Neuronal stem cell (in vitro differentiated cells): Measurements from ENCODE around the gene TBC1D4.

ENCODE experiments used
- DNase-seq: peaks from one replicate; pipeline ENCODE4 v3.0.0-alpha.2; 2013; ENCODE audit warnings: low spot score
- H2AFZ ChIP-seq: one replicate; pipeline ENCODE4 v1.6.1; 2013; ENCODE audit warnings: mild to moderate bottlenecking, low read length, inconsistent platforms
- H2AK5ac ChIP-seq: 2 replicates; pipeline ENCODE4 v1.6.1; 2013; ENCODE audit warnings: low read depth, mild to moderate bottlenecking, inconsistent platforms, low read length, moderate library complexity, mixed read lengths
- H2BK120ac ChIP-seq: 2 replicates; pipeline ENCODE4 v1.6.1; 2013; ENCODE audit warnings: low read depth, mild to moderate bottlenecking, inconsistent platforms, low read length, moderate library complexity, mixed read lengths
- H2BK12ac ChIP-seq: one replicate; pipeline ENCODE4 v1.6.1; 2013; ENCODE audit warnings: low read length, inconsistent platforms
- H2BK15ac ChIP-seq: 2 replicates; pipeline ENCODE4 v1.6.1; 2013; ENCODE audit warnings: mild to moderate bottlenecking, low read length, inconsistent platforms, mixed read lengths
- H2BK5ac ChIP-seq: one replicate; pipeline ENCODE4 v1.6.1; 2013; ENCODE audit warnings: inconsistent platforms, mild to moderate bottlenecking, low read length, moderate library complexity
- H3K14ac ChIP-seq: one replicate; pipeline ENCODE4 v1.6.1; 2013; ENCODE audit warnings: low read length, inconsistent platforms
- H3K18ac ChIP-seq: 2 replicates; pipeline ENCODE4 v1.6.1; 2013; ENCODE audit warnings: low read length, inconsistent platforms
- H3K23ac ChIP-seq: 2 replicates; pipeline ENCODE4 v1.6.1; 2013; ENCODE audit warnings: low read depth, mild to moderate bottlenecking, mixed read lengths, low read length, inconsistent platforms; ENCODE audit not compliant: poor library complexity
- H3K27ac ChIP-seq: replicated peaks from 3 replicates; pipeline ENCODE4 v1.5.1; 2013; ENCODE audit warnings: low read length, inconsistent platforms
- H3K27me3 ChIP-seq, 3 experiments: 2 replicates each; pipeline ENCODE4 v1.6.1; 2013; ENCODE audit warnings: low read length in 3 of 3, mild to moderate bottlenecking in 2 of 3, inconsistent platforms in 1 of 3, low read depth in 1 of 3, mixed read lengths in 1 of 3, moderate library complexity in 1 of 3; ENCODE audit not compliant: control insufficient read depth in 3 of 3, insufficient read depth in 3 of 3
- H3K36me3 ChIP-seq, 2 donors: replicated peaks in 1 of 2; 2 replicates each; pipeline ENCODE4 v1.6.1; 2013; ENCODE audit warnings: low read length in 2 of 2; ENCODE audit not compliant: control insufficient read depth in 2 of 2, insufficient read depth in 2 of 2
- H3K4ac ChIP-seq: 2 replicates; pipeline ENCODE4 v1.6.1; 2013; ENCODE audit warnings: inconsistent platforms, mild to moderate bottlenecking, low read length, moderate library complexity
- H3K4me1 ChIP-seq, 2 donors: 1 replicate in 1 of 2; 2 replicates in 1 of 2; pipeline ENCODE4 v1.6.1; 2013; ENCODE audit warnings: low read length in 2 of 2, low read depth in 1 of 2; ENCODE audit not compliant: control insufficient read depth in 2 of 2, insufficient read depth in 1 of 2
- H3K4me2 ChIP-seq: one replicate; pipeline ENCODE4 v1.6.1; 2013; ENCODE audit warnings: mild to moderate bottlenecking, low read length, inconsistent platforms; ENCODE audit not compliant: insufficient read depth, poor library complexity, severe bottlenecking
- H3K4me3 ChIP-seq, 2 donors: 2 replicates each; pipeline ENCODE4 v1.5.1; 2013; ENCODE audit warnings: low read length in 2 of 2, mild to moderate bottlenecking in 2 of 2, inconsistent platforms in 1 of 2, moderate library complexity in 1 of 2
- H3K79me1 ChIP-seq: one replicate; pipeline ENCODE4 v1.6.1; 2013; ENCODE audit warnings: low read depth, mild to moderate bottlenecking, inconsistent platforms, low read length, moderate library complexity
- H3K9ac ChIP-seq: one replicate; pipeline ENCODE4 v1.6.1; 2013; ENCODE audit warnings: mild to moderate bottlenecking, low read depth, low read length, inconsistent platforms; ENCODE audit not compliant: poor library complexity
- H3K9me3 ChIP-seq, 2 donors: replicated peaks in 1 of 2; 2 replicates each; pipeline versions ENCODE3 to v1.6.1; 2013; ENCODE audit warnings: low read length in 2 of 2, mild to moderate bottlenecking in 2 of 2, inconsistent platforms in 1 of 2, low read depth in 1 of 2, mixed read lengths in 1 of 2, moderate library complexity in 1 of 2; ENCODE audit not compliant: control insufficient read depth in 2 of 2, insufficient read depth in 1 of 2
- H4K8ac ChIP-seq: one replicate; pipeline ENCODE4 v1.6.1; 2013; ENCODE audit warnings: low read depth, mild to moderate bottlenecking, inconsistent platforms, low read length, moderate library complexity
- H4K91ac ChIP-seq: one replicate; pipeline ENCODE4 v1.6.1; 2013; ENCODE audit warnings: low read length, low read depth, mild to moderate bottlenecking, inconsistent platforms; ENCODE audit not compliant: poor library complexity
- WGBS, 2 donors: extraction: QIAGEN DNeasy Blood & Tissue Kit; methylation state at CpG; one replicate each; pipeline ENCODE4 v1.1.7; 2013; ENCODE audit warnings: missing lambda C conversion rate in 2 of 2, mixed read lengths in 1 of 2; ENCODE audit not compliant: insufficient read length in 2 of 2, insufficient replicate concordance in 1 of 2; ENCODE audit errors: extremely low coverage in 2 of 2; 5-methylcytosine and 5-hydroxymethylcytosine counted together

Gene TBC1D4

DNA sequence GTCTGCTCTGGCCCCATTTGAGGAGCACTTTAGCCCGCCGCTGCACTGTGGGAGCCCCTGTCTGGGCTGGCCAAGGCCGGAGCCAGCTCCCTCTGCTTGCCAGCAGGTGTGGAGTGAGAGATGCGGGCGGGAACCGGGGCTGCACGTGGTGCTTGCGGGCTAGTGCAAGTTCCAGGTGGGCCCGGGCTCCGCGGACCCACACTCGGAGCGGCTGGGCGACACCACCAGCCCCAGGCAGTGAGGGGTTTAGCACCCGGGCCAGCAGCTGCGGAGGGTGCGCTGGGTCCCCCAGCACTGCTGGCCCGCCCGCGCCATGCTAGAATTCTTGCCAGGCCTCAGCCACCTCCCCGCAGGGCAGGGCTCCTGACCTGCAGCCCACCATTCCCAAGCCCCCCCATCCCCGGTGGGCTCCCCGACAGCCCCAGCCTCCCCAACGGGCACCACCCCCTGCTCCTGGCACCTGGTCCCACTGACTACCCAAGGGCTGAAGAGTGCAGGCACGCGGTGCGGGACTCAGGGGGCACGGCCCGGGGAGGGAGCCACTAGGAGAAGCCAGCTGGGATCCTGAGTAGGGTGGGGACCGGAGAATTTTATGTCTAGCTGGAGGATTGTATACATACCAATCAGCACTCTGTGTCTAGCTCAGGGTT lies 36.6 kb upstream of the TBC1D4 start:
- Histone ChIP-seq H2AK5ac (no peak overlapping the region), H2BK5ac (no peak overlapping the region), H3K4me2 (no peak overlapping the region), H3K23ac (no peak overlapping the region), H3K4me3 (no peak overlapping the region), H2BK12ac (no peak overlapping the region), H3K27ac (no peak overlapping the region), H4K8ac (no peak overlapping the region), H3K27me3 (no peaks in the 10 kb centered on the region), H2BK15ac (no peak overlapping the region), H2BK120ac (no peak overlapping the region), H3K9ac (no peak overlapping the region), H3K14ac (no peak overlapping the region), H3K18ac (no peak overlapping the region), H3K4me1 (no peaks in the 10 kb centered on the region), H3K36me3 (no peaks in the 10 kb centered on the region), H3K79me1 (no peaks in the 10 kb centered on the region), H2AFZ (no peak overlapping the region), H4K91ac (no peak overlapping the region), H3K4ac (no peak overlapping the region), H3K9me3 (peaks cover 3% of the 10 kb centered on the region in 2 donors)
- no peak for DNase-seq
- WGBS, 2 donors = no CpG with 5 or more reads among the region's 30 CpGs

- Histone ChIP-seq H3K9me3 (peaks cover 0 to 3% of the 10 kb centered on the region in 2 donors), H3K14ac (no peak overlapping the region), H3K4me3 (no peak overlapping the region), H3K23ac (no peak overlapping the region), H2BK12ac (no peak overlapping the region), H3K36me3 (no peaks in the 10 kb centered on the region), H2BK5ac (no peak overlapping the region), H2AFZ (no peak overlapping the region), H3K79me1 (no peaks in the 10 kb centered on the region), H4K8ac (no peak overlapping the region), H3K27me3 (no peaks in the 10 kb centered on the region), H3K4me2 (no peak overlapping the region), H3K18ac (no peak overlapping the region), H2AK5ac (no peak overlapping the region), H3K4ac (no peak overlapping the region), H4K91ac (no peak overlapping the region), H2BK15ac (no peak overlapping the region), H3K9ac (no peak overlapping the region), H3K27ac (no peak overlapping the region), H3K4me1 (no peaks in the 10 kb centered on the region), H2BK120ac (no peak overlapping the region)
- no peak for DNase-seq
- WGBS, 2 donors = no CpG with 5 or more reads among the region's 3 CpGs
Measured at GRCh38 chr13:75514080-75514995, 32.4 kb upstream of the TBC1D4 start.

DNA sequence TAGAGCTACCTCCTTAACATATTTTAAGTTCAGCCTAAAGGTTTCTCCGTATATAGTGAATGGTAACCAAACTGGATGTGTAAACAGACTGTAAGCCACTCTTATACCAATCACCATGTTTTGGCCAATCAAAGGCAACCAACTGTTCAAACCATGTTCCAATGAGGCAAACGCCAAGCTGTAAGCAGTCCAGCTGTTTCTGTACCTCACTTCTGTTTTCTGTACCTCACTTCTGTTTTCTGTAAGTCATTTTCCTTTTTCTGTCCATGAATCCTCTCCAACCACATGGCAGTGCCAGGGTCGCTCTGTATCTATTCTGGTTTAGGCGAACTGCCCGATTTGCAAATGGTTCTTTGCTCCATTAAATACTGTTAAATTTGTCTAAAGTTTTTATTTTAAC lies 31.3 kb upstream of the TBC1D4 start:
- H3K27ac ChIP-seq = no peak overlapping the region
- H3K9ac ChIP-seq = no peak overlapping the region
- H2AFZ ChIP-seq = no peak overlapping the region
- H3K4me2 ChIP-seq = no peak overlapping the region
- H3K27me3 ChIP-seq = no peaks in the 10 kb centered on the region
- no peak overlapping the region for H2BK15ac ChIP-seq
- no peak for DNase-seq
- H4K8ac ChIP-seq = no peak overlapping the region
- no peak overlapping the region for H2BK5ac ChIP-seq
- H2BK120ac ChIP-seq = no peak overlapping the region
- no peak overlapping the region for H3K4me3 ChIP-seq
- H3K23ac ChIP-seq = no peak overlapping the region
- H3K9me3 ChIP-seq = peaks cover 0 to 1% of the 10 kb centered on the region in 2 donors
- H4K91ac ChIP-seq = no peak overlapping the region
- H3K79me1 ChIP-seq = no peaks in the 10 kb centered on the region
- H2BK12ac ChIP-seq = no peak overlapping the region
- H3K14ac ChIP-seq = no peak overlapping the region
- no peak overlapping the region for H3K4ac ChIP-seq
- no CpG with 5 or more reads among the region's 5 CpGs for WGBS, 2 donors
- H3K36me3 ChIP-seq = no peaks in the 10 kb centered on the region
- H3K4me1 ChIP-seq = no peaks in the 10 kb centered on the region
- no peak overlapping the region for H2AK5ac ChIP-seq
- H3K18ac ChIP-seq = no peak overlapping the region

- Histone ChIP-seq H3K27me3 (no peaks in the 10 kb centered on the region), H3K79me1 (no peaks in the 10 kb centered on the region), H4K8ac (no peak overlapping the region), H3K4me3 (no peak overlapping the region), H3K18ac (no peak overlapping the region), H3K4me2 (no peak overlapping the region), H3K9me3 (no peaks in the 10 kb centered on the region), H2AK5ac (no peak overlapping the region), H3K4me1 (no peaks in the 10 kb centered on the region), H3K4ac (no peak overlapping the region), H2BK5ac (no peak overlapping the region), H3K14ac (no peak overlapping the region), H2BK15ac (no peak overlapping the region), H4K91ac (no peak overlapping the region), H3K23ac (no peak overlapping the region), H2AFZ (no peak overlapping the region), H3K36me3 (no peaks in the 10 kb centered on the region), H2BK12ac (no peak overlapping the region), H3K9ac (no peak overlapping the region), H2BK120ac (no peak overlapping the region), H3K27ac (no peak overlapping the region)
- DNase-seq = no peak
- WGBS, 2 donors = no CpG with 5 or more reads among the region's 3 CpGs
Measured at GRCh38 chr13:75512253-75512652, 30.3 kb upstream of the TBC1D4 start.
